ENCODE data around the gene ABCA13.

The ABCA13 gene

GRCh38 chr7:48411619-48412018 lies 240.4 kb downstream of the ABCA13 start:
- no peak overlapping the region for H3K4me3 ChIP-seq (ENCODE audit: low read length)
- no peaks in the 10 kb centered on the region for H4K20me1 ChIP-seq (ENCODE audit: insufficient read depth, low read length)
- H3K27ac ChIP-seq (ENCODE audit: low read length), result no peak overlapping the region
- no peaks in the 10 kb centered on the region for H3K79me2 ChIP-seq (ENCODE audit: low read length)
- H3K36me3 ChIP-seq (replicated peaks; ENCODE audit: low read depth, low read length), result no peaks in the 10 kb centered on the region
- H2AFZ ChIP-seq (ENCODE audit: low read depth, low read length), result no peak overlapping the region
- H3K27me3 ChIP-seq (ENCODE audit: low read depth, low read length), result no peaks in the 10 kb centered on the region
- H3K9me3 ChIP-seq (ENCODE audit: insufficient read depth, low read length), result no peaks in the 10 kb centered on the region
- H3K9ac ChIP-seq (ENCODE audit: low read length), result no peak overlapping the region
- no peak for TF ChIP-seq EZH2phosphoT487 (IDR thresholded peaks at IDR 0.05; ENCODE audit: low read depth)
- TF ChIP-seq CTCF (IDR thresholded peaks at IDR 0.05; ENCODE audit: low read depth, low read length), result no peak
- no peak overlapping the region for H3K4me2 ChIP-seq (ENCODE audit: low read length)
- H3K4me1 ChIP-seq (ENCODE audit: low read length), result no peaks in the 10 kb centered on the region

- Histone ChIP-seq H3K27me3 (ENCODE audit: low read depth, low read length) (no peaks in the 10 kb centered on the region), H3K9ac (ENCODE audit: low read length) (no peak overlapping the region), H2AFZ (ENCODE audit: low read depth, low read length) (no peak overlapping the region), H3K79me2 (ENCODE audit: low read length) (no peaks in the 10 kb centered on the region), H3K4me1 (ENCODE audit: low read length) (no peaks in the 10 kb centered on the region), H3K36me3 (replicated peaks; ENCODE audit: low read depth, low read length) (no peaks in the 10 kb centered on the region), H3K4me3 (ENCODE audit: low read length) (no peak overlapping the region), H3K4me2 (ENCODE audit: low read length) (no peak overlapping the region), H3K27ac (ENCODE audit: low read length) (no peak overlapping the region), H3K9me3 (ENCODE audit: insufficient read depth, low read length) (no peaks in the 10 kb centered on the region), H4K20me1 (ENCODE audit: insufficient read depth, low read length) (no peaks in the 10 kb centered on the region)
- TF ChIP-seq CTCF (IDR thresholded peaks at IDR 0.05; ENCODE audit: low read depth, low read length) (no peak), EZH2phosphoT487 (IDR thresholded peaks at IDR 0.05; ENCODE audit: low read depth) (no peak)
These were observed 242.9 kb downstream of the ABCA13 start for GRCh38 chr7:48414011-48414732.

GRCh38 chr7:48416327-48416908 lies 245.2 kb downstream of the ABCA13 start:
- Histone ChIP-seq H4K20me1 (ENCODE audit: insufficient read depth, low read length) (no peaks in the 10 kb centered on the region), H3K79me2 (ENCODE audit: low read length) (no peaks in the 10 kb centered on the region), H3K9me3 (ENCODE audit: insufficient read depth, low read length) (no peaks in the 10 kb centered on the region), H3K9ac (ENCODE audit: low read length) (no peak overlapping the region), H3K4me1 (ENCODE audit: low read length) (no peaks in the 10 kb centered on the region), H3K4me2 (ENCODE audit: low read length) (no peak overlapping the region), H3K27me3 (ENCODE audit: low read depth, low read length) (no peaks in the 10 kb centered on the region), H3K27ac (ENCODE audit: low read length) (no peak overlapping the region), H2AFZ (ENCODE audit: low read depth, low read length) (no peak overlapping the region), H3K36me3 (replicated peaks; ENCODE audit: low read depth, low read length) (no peaks in the 10 kb centered on the region), H3K4me3 (ENCODE audit: low read length) (no peak overlapping the region)
- no peak for TF ChIP-seq EZH2phosphoT487 (IDR thresholded peaks at IDR 0.05; ENCODE audit: low read depth)
- TF ChIP-seq CTCF (IDR thresholded peaks at IDR 0.05; ENCODE audit: low read depth, low read length), result no peak

GRCh38 chr7:48419401-48419800 lies 248.1 kb downstream of the ABCA13 start:
- no peak overlapping the region for H2AFZ ChIP-seq (ENCODE audit: low read depth, low read length)
- no peaks in the 10 kb centered on the region for H3K9me3 ChIP-seq (ENCODE audit: insufficient read depth, low read length)
- no peak for TF ChIP-seq EZH2phosphoT487 (IDR thresholded peaks at IDR 0.05; ENCODE audit: low read depth)
- TF ChIP-seq CTCF (IDR thresholded peaks at IDR 0.05; ENCODE audit: low read depth, low read length), result no peak
- no peaks in the 10 kb centered on the region for H3K79me2 ChIP-seq (ENCODE audit: low read length)
- H3K27ac ChIP-seq (ENCODE audit: low read length), result no peak overlapping the region
- no peaks in the 10 kb centered on the region for H4K20me1 ChIP-seq (ENCODE audit: insufficient read depth, low read length)
- no peak overlapping the region for H3K9ac ChIP-seq (ENCODE audit: low read length)
- no peaks in the 10 kb centered on the region for H3K27me3 ChIP-seq (ENCODE audit: low read depth, low read length)
- H3K4me2 ChIP-seq (ENCODE audit: low read length), result no peak overlapping the region
- no peak overlapping the region for H3K4me3 ChIP-seq (ENCODE audit: low read length)
- H3K4me1 ChIP-seq (ENCODE audit: low read length), result no peaks in the 10 kb centered on the region
- H3K36me3 ChIP-seq (replicated peaks; ENCODE audit: low read depth, low read length), result no peaks in the 10 kb centered on the region

Measured in OCI-LY3 (cell line).